Keratinocyte (primary cell): ENCODE data around the gene EGLN1.

ENCODE experiments used
- EZH2 ChIP-seq: IDR thresholded peaks from one replicate; pipeline ENCODE4 v1.6.1; 2012; ENCODE audit warnings: inconsistent platforms, mild to moderate bottlenecking, low read length, moderate library complexity
- TF ChIP-seq, protein P1 (sequence below), 3 experiments: IDR thresholded peaks in 1 of 3; conservative IDR thresholded peaks in 1 of 3; optimal IDR thresholded peaks in 1 of 3; 2 replicates in 2 of 3; 3 replicates in 1 of 3; pipeline versions ENCODE3 to v1.5.1; 2011; ENCODE audit warnings: low read length in 3 of 3, mild to moderate bottlenecking in 3 of 3, moderate library complexity in 2 of 3, control low read depth in 1 of 3, inconsistent platforms in 1 of 3; ENCODE audit not compliant: insufficient read depth in 2 of 3; ENCODE audit errors: extremely low read depth in 1 of 3

DNA sequence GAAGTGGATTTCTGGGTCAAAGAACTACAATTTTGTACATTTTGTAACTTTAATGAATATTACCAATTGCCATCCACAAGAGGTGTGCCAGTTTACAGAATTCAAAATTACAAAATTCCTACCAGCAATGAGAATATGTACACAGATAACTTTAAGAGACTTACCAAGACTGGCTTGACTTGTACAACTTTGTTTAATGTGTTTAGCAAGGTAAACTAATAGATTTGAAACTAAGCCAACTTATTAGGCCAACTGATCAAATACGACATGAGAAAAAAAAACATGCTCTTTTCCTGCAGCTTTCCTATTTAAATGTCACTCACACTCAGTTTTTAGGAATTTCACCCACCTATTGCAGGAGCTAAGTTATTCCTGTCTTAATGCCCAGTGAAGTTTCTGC lies 95.8 kb downstream of the EGLN1 start:
- TF ChIP-seq, protein P1, sequence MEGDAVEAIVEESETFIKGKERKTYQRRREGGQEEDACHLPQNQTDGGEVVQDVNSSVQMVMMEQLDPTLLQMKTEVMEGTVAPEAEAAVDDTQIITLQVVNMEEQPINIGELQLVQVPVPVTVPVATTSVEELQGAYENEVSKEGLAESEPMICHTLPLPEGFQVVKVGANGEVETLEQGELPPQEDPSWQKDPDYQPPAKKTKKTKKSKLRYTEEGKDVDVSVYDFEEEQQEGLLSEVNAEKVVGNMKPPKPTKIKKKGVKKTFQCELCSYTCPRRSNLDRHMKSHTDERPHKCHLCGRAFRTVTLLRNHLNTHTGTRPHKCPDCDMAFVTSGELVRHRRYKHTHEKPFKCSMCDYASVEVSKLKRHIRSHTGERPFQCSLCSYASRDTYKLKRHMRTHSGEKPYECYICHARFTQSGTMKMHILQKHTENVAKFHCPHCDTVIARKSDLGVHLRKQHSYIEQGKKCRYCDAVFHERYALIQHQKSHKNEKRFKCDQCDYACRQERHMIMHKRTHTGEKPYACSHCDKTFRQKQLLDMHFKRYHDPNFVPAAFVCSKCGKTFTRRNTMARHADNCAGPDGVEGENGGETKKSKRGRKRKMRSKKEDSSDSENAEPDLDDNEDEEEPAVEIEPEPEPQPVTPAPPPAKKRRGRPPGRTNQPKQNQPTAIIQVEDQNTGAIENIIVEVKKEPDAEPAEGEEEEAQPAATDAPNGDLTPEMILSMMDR (optimal IDR thresholded peaks at IDR 0.05 in 1 of 3, IDR thresholded peaks at IDR 0.05 in 1 of 3, conservative IDR thresholded peaks at IDR 0.05 in 1 of 3; ENCODE audit: extremely low read depth in 1 of 3, insufficient read depth in 2 of 3, low read length in 3 of 3), result no peak
- TF ChIP-seq EZH2, result no peak
